Measurements from ENCODE around the gene DGAT2. TPM values are rescaled to one million over a fixed set of nuclear protein-coding genes. Genes with fewer than 3 reads are reported as not detected.
A peak's percentile ranks its signal among the peaks of the same experiment; 100 is the strongest.

Gene DGAT2, protein sequence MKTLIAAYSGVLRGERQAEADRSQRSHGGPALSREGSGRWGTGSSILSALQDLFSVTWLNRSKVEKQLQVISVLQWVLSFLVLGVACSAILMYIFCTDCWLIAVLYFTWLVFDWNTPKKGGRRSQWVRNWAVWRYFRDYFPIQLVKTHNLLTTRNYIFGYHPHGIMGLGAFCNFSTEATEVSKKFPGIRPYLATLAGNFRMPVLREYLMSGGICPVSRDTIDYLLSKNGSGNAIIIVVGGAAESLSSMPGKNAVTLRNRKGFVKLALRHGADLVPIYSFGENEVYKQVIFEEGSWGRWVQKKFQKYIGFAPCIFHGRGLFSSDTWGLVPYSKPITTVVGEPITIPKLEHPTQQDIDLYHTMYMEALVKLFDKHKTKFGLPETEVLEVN
- total RNA-seq = 6.2 TPM
- long read RNA-seq, transcript DGAT2-201 (8 exons, 2,453 nt) = major isoform, 20 of 22 reads
- long read RNA-seq, partial matches to known transcripts = 0 of 22 reads
- long read RNA-seq, other reads (novel, unspliced or antisense) = 2 of 22 reads

DNA sequence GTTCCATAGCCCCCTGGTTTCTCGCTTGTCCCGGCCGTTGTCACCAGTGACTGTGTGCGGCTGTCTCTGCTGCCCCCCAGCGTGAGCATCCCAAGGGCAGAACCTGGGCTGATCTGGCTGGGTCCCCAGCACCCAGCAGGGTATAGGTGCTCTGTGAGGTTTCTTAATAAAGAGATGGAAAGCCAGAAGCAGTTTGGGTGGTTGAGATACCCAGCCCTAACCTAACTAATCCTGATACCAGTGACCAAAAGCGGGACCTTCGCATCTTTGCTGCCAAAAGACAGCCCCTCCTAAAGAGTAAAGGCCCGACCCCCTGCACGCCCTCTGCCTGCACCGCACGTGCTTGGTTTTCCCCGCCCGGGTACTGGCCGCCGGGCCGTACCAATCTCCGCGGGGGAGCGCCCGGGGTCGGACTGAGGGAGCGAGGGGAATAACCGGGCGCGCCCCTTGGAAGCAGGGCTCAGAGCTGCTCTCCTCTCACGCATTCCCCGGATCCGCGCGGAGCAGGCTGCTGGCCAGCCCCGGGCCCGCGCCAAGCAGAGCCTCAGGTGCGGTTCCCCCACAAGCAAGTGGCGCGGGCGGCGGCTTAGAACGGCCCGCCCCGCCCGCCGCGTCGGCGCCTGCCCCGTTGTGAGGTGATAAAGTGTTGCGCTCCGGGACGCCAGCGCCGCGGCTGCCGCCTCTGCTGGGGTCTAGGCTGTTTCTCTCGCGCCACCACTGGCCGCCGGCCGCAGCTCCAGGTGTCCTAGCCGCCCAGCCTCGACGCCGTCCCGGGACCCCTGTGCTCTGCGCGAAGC is at the start of gene DGAT2:
DGAT2 (plus strand) TSS at position 667 of the 797 bp plus-strand sequence. CDS start 214 bp downstream, outside the sequence.
- H3K27ac ChIP-seq = peak within 1 kb of the TSS; percentile 71
- peaks cover 12% of the 10 kb centered on the region for H3K4me1 ChIP-seq
- DNase-seq (peak; percentile 91), ATAC-seq (peak; percentile 85)
- intact Hi-C loops (cut with DNase I) = no loop called here
- no peaks in the 10 kb centered on the region for H3K27me3 ChIP-seq
- peak; percentile 12 for TF ChIP-seq CTCF (IDR thresholded peaks at IDR 0.05)
- peak within 1 kb of the TSS; percentile 55 for H3K4me3 ChIP-seq
- no peaks in the 10 kb centered on the region for H3K9me3 ChIP-seq
- no peaks in the 10 kb centered on the region for H3K36me3 ChIP-seq

GRCh38 chr11:75719340-75720239 is 49.0 kb upstream of the DGAT2 start:
- no peaks in the 10 kb centered on the region for H3K4me1 ChIP-seq
- no peaks in the 10 kb centered on the region for H3K9me3 ChIP-seq
- H3K27ac ChIP-seq = no peak overlapping the region
- no peaks in the 10 kb centered on the region for H3K27me3 ChIP-seq
- DNase-seq (no peak), ATAC-seq (no peak)
- no peak overlapping the region for H3K4me3 ChIP-seq
- intact Hi-C loops (cut with DNase I) = no loop called here
- no peaks in the 10 kb centered on the region for H3K36me3 ChIP-seq
- TF ChIP-seq CTCF (IDR thresholded peaks at IDR 0.05) = no peak

- H3K9me3 ChIP-seq = no peaks in the 10 kb centered on the region
- no peak overlapping the region for H3K27ac ChIP-seq
- no peaks in the 10 kb centered on the region for H3K36me3 ChIP-seq
- no peaks in the 10 kb centered on the region for H3K27me3 ChIP-seq
- ATAC-seq (no peak), DNase-seq (no peak)
- no peak for TF ChIP-seq CTCF (IDR thresholded peaks at IDR 0.05)
- no peaks in the 10 kb centered on the region for H3K4me1 ChIP-seq
- H3K4me3 ChIP-seq = no peak overlapping the region
- intact Hi-C loops (cut with DNase I) = no loop called here
Observed at GRCh38 chr11:75720639-75721038, 47.9 kb upstream of the DGAT2 start.

DNA sequence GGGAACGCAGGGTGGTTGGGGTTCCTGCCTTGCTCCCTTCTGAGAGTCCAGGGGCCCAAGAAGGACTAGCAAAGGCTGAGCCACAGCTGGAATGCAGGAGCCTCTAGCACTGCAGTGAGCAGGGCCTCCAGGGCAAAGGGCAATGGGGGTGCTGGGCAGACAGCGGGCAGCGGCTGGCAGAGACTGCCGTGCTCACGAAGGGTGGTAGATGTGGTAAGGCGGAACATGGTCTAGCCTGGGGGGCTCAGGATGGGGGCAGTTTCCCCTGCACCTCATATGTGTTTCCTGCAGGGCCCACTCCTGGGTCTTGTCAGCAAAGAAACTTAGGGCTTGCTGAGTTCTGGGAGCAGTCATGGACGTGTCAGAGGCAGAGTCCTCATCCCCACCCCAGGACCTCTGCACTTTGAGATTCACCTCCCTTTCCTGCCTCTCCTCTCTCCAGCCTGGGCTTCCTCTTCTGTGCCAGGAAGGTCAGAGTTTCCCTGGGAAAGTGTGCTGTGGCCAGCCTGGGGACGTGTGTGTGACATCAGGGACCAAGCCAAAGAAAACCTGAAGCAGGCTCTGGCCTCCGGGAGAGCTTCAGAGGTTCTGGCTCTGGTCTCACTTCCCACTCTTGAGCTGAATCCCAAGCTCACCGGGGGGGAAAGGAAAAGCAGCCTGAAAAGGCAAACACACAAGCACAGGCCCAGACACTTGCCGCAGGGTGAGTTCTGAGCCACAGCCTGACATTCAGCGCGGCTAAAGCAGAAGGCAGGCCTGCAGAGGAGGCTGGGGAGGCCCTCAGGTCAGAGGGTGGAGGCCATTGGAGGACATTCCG is 46.5 kb upstream of the DGAT2 start:
- Histone ChIP-seq H3K36me3 (no peaks in the 10 kb centered on the region), H3K27me3 (no peaks in the 10 kb centered on the region), H3K27ac (no peak overlapping the region), H3K4me1 (no peaks in the 10 kb centered on the region), H3K4me3 (no peak overlapping the region), H3K9me3 (no peaks in the 10 kb centered on the region)
- intact Hi-C loops (cut with DNase I) = no loop called here
- ATAC-seq (no peak), DNase-seq (no peak)
- TF ChIP-seq CTCF (IDR thresholded peaks at IDR 0.05) = no peak

Measured in upper lobe of right lung (tissue), 1 donor.